Ovary (tissue), 9 donors: ENCODE data around the gene TMEM95. TPM values are rescaled to one million over a fixed set of nuclear protein-coding genes. Genes with fewer than 3 reads are reported as not detected.

Experiments
- DNase-seq, 5 donors: peaks; one replicate each; pipeline ENCODE4 v3.0.0-alpha.2; 2019 to 2020
- H3K27ac ChIP-seq, 2 donors: fragments of 200-600 bp; one replicate each; pipeline versions ENCODE4 v1.5.1 to v1.8.0; 2019 to 2022
- H3K27me3 ChIP-seq: fragments of 200-600 bp; one replicate; pipeline ENCODE4 v1.8.0; 2022
- H3K36me3 ChIP-seq: fragments of 200-600 bp; sonication (generic); one replicate; pipeline ENCODE4 v1.5.1; 2019
- H3K4me1 ChIP-seq: one replicate; pipeline ENCODE4 v1.8.1; 2013; ENCODE audit warnings: mild to moderate bottlenecking, moderate library complexity; ENCODE audit not compliant: insufficient read depth
- H3K4me3 ChIP-seq: fragments of 200-600 bp; sonication (generic); one replicate; pipeline ENCODE4 v1.5.1; 2017
- H3K9me3 ChIP-seq, 2 donors: fragments of 200-600 bp in 1 of 2; sonication (generic) in 1 of 2; one replicate each; pipeline versions ENCODE4 v1.5.1 to v1.8.1; 2013 to 2019; ENCODE audit warnings: mild to moderate bottlenecking in 1 of 2, moderate library complexity in 1 of 2
- CTCF ChIP-seq, 3 donors: fragments of 450-650 bp in 2 of 3; fragments of 200-600 bp in 1 of 3; IDR thresholded peaks; one replicate each; pipeline versions ENCODE4 v1.5.1 to v1.8.0; 2016 to 2022; ENCODE audit warnings: antibody characterized with exemption in 3 of 3, mild to moderate bottlenecking in 1 of 3
- EP300 ChIP-seq: sonication (generic); formaldehyde crosslinking; IDR thresholded peaks from one replicate; pipeline ENCODE4 v1.6.1; 2017; ENCODE audit warnings: antibody characterized with exemption
- POLR2A ChIP-seq: fragments of 450-650 bp; IDR thresholded peaks from one replicate; pipeline ENCODE4 v1.6.1; 2017; ENCODE audit warnings: antibody characterized with exemption, mild to moderate bottlenecking, moderate library complexity
- WGBS, 3 donors: extraction: QIAGEN DNeasy Blood & Tissue Kit in 1 of 3; methylation state at CpG; one replicate each; pipeline versions ENCODE4 v1.1.5 to v1.1.7; 2013 to 2017; 5-methylcytosine and 5-hydroxymethylcytosine counted together
- intact Hi-C, 4 donors: fragments of 100-400 bp; cut with DNase I; formaldehyde crosslinking; loops; one replicate each; pipeline versions ENCODE4 v1.11.0 to v1.15.1; 2022 to 2023
- polyA plus RNA-seq, 2 donors: library from polyadenylated mRNA; stranded (reverse); fragments of 200-250 nt in 1 of 2; fragments of 350-450 nt in 1 of 2; fragmentation: Illumina TruSeq in 1 of 2; extraction: RNeasy Lipid Tissue Mini Kit (QIAGEN cat#74804) in 1 of 2; gene quantifications; one replicate each; pipeline ENCODE4 v1.2.3, GENCODE V29; 2013 to 2014
- total RNA-seq, 7 donors: library from RNA; depleted of rRNA in 2 of 7; stranded (reverse); fragments of >200 nt in 2 of 7; fragmentation: NEBNext Ultra II Directional in 3 of 7; extraction: Animal tissue kit (Norgen Biotek cat#: 25700) in 3 of 7; gene quantifications; one replicate each; pipeline versions ENCODE4 v1.1.0 to v1.2.4, GENCODE V29; 2016 to 2023
- donor health status: DM: no; HTN: no; CAD: no; lungs with moderate emphysema.
- donor health status: DM: no; HTN: no; CAD: no.
- donor health status: Bipolar disorder and iron deficiency.
- donor health status: DM: yes; HTN: yes; CAD: no.
- donor health status: DM: no; HTN: no; CAD: no.
- donor health status: DM: yes; HTN: yes; CAD: no.

TMEM95 gene
- total and polyA plus RNA-seq, 9 donors: not detected

GRCh38 chr17:7369825-7370224 lies 14.9 kb downstream of the TMEM95 start:
- intact Hi-C loops: no loop called here
- TF ChIP-seq POLR2A (no peak), CTCF (IDR thresholded peaks at IDR 0.05) (no peak), EP300 (no peak)
- no peak overlapping the region for H3K27ac ChIP-seq
- no peaks in the 10 kb centered on the region for H3K27me3 ChIP-seq
- H3K36me3 ChIP-seq: no peaks in the 10 kb centered on the region
- H3K4me3 ChIP-seq: no peak overlapping the region
- WGBS, 3 donors: 71 to 74% (median 73%) methylated on average over 5 of the region's 5 CpGs
- no peaks in the 10 kb centered on the region for H3K9me3 ChIP-seq
- no peak for DNase-seq
- H3K4me1 ChIP-seq: no peaks in the 10 kb centered on the region

GRCh38 chr17:7370853-7371252 lies 15.9 kb downstream of the TMEM95 start:
- no peak for DNase-seq

GRCh38 chr17:7374353-7374752 lies 19.4 kb downstream of the TMEM95 start:
- DNase-seq: no peak
- Histone ChIP-seq H3K27ac (no peak overlapping the region), H3K4me1 (no peaks in the 10 kb centered on the region), H3K36me3 (no peaks in the 10 kb centered on the region), H3K27me3 (no peaks in the 10 kb centered on the region), H3K4me3 (no peak overlapping the region), H3K9me3 (no peaks in the 10 kb centered on the region)
- WGBS, 3 donors: 74 to 84% (median 83%) methylated on average over 2 of the region's 2 CpGs
- TF ChIP-seq POLR2A (no peak), EP300 (no peak), CTCF (IDR thresholded peaks at IDR 0.05) (no peak)
- intact Hi-C loops: no loop called here

More at GRCh38 chr17:7370853-7371252, 15.9 kb downstream of the TMEM95 start:
- Histone ChIP-seq H3K4me3 (no peak overlapping the region), H3K27me3 (no peaks in the 10 kb centered on the region), H3K36me3 (no peaks in the 10 kb centered on the region), H3K4me1 (no peaks in the 10 kb centered on the region), H3K27ac (no peak overlapping the region), H3K9me3 (no peaks in the 10 kb centered on the region)
- no peak for TF ChIP-seq CTCF (IDR thresholded peaks at IDR 0.05)
- no peak for TF ChIP-seq EP300
- no peak for TF ChIP-seq POLR2A
- 79 to 81% (median 80%) methylated on average over 4 of the region's 4 CpGs for WGBS, 3 donors
- intact Hi-C loops: no loop called here

GRCh38 chr17:7379134-7379533 lies 24.2 kb downstream of the TMEM95 start:
- Histone ChIP-seq H3K27ac (no peak overlapping the region), H3K9me3 (no peaks in the 10 kb centered on the region), H3K4me1 (peaks cover 15% of the 10 kb centered on the region), H3K4me3 (no peak overlapping the region), H3K27me3 (no peaks in the 10 kb centered on the region), H3K36me3 (no peaks in the 10 kb centered on the region)
- DNase-seq: no peak
- intact Hi-C loops: no loop called here
- WGBS, 3 donors: 92 to 98% (median 95%) methylated on average over 3 of the region's 3 CpGs
- TF ChIP-seq POLR2A (no peak), CTCF (IDR thresholded peaks at IDR 0.05) (no peak), EP300 (no peak)
